KG1 (cell line): ENCODE measurements around the gene CEP126.
A peak's percentile ranks its signal among the peaks of the same experiment; 100 is the strongest.

Experiments
- DNase-seq: peaks from one replicate; lab custom pipeline; 2025; lab: John Stamatoyannopoulos, UW

CEP126 gene

GRCh38 chr11:101914738-101915426 lies at the start of gene CEP126:
CEP126 (plus strand) TSS chr11:101915010; CDS start chr11:101915285, 275 bp downstream.
- DNase-seq = peak; percentile 33

- no peak for DNase-seq
These were observed 48.0 kb upstream of the CEP126 start for GRCh38 chr11:101866619-101867491.

GRCh38 chr11:101867951-101868350 lies 46.9 kb upstream of the CEP126 start:
- no peak for DNase-seq

- DNase-seq = no peak
These were observed 44.3 kb upstream of the CEP126 start for GRCh38 chr11:101870510-101870909.

GRCh38 chr11:101872171-101872882 lies 42.5 kb upstream of the CEP126 start:
- DNase-seq = no peak

GRCh38 chr11:101880222-101880621 lies 34.6 kb upstream of the CEP126 start:
- peak; percentile 10 for DNase-seq

- no peak for DNase-seq
These were observed 33.2 kb upstream of the CEP126 start for GRCh38 chr11:101881586-101881985.

GRCh38 chr11:101885631-101886030 lies 29.2 kb upstream of the CEP126 start:
- no peak for DNase-seq

- no peak for DNase-seq
These were observed 25.0 kb upstream of the CEP126 start for GRCh38 chr11:101889767-101890166.

- no peak for DNase-seq
These were observed 20.3 kb upstream of the CEP126 start for GRCh38 chr11:101894505-101894904.

GRCh38 chr11:101907815-101908214 lies 7.0 kb upstream of the CEP126 start:
- no peak for DNase-seq

- no peak for DNase-seq
These were observed 5.7 kb upstream of the CEP126 start for GRCh38 chr11:101909087-101909486.

- DNase-seq = no peak
These were observed 2.0 kb upstream of the CEP126 start for GRCh38 chr11:101912823-101913284.

GRCh38 chr11:101913656-101914055 lies 1.2 kb upstream of the CEP126 start:
- no peak for DNase-seq

GRCh38 chr11:101914341-101914737 lies 471 bp upstream of the CEP126 start:
- no peak for DNase-seq

- DNase-seq = no peak
These were observed 1.0 kb downstream of the CEP126 start for GRCh38 chr11:101915791-101916291.

GRCh38 chr11:101916422-101916821 lies 1.6 kb downstream of the CEP126 start, which contains the start of gene ANGPTL5:
ANGPTL5 (minus strand) TSS chr11:101916522; CDS start chr11:101907909, 8,613 bp downstream.
- DNase-seq = no peak

- no peak for DNase-seq
These were observed 2.4 kb downstream of the CEP126 start for GRCh38 chr11:101917226-101917625.

GRCh38 chr11:101920992-101921391 lies 6.2 kb downstream of the CEP126 start:
- no peak for DNase-seq

- no peak for DNase-seq
These were observed 8.7 kb downstream of the CEP126 start for GRCh38 chr11:101923554-101923953.

GRCh38 chr11:101929294-101929915 lies 14.6 kb downstream of the CEP126 start:
- DNase-seq = no peak

GRCh38 chr11:101931692-101932091 lies 16.9 kb downstream of the CEP126 start:
- no peak for DNase-seq
